ENCODE results near the gene ABCB8. TPM values are rescaled to one million over a fixed set of nuclear protein-coding genes. Genes with fewer than 3 reads are reported as not detected.

The ABCB8 gene
- total and polyA plus RNA-seq, 2 donors (not counting 1 experiment from before 2014, with no cell fraction given) = 41.4 to 69.7 TPM

- Mint-ChIP-seq H3K27ac (no peak overlapping the region), H3K4me3 (no peak overlapping the region), H3K4me1 (no peaks in the 10 kb centered on the region), H3K27me3 (no peaks in the 10 kb centered on the region), H3K9me3 (ENCODE audit: insufficient read depth) (no peaks in the 10 kb centered on the region)
- CTCF ChIA-PET = no interaction called here
- no peaks in the 10 kb centered on the region for H3K9me3 ChIP-seq (ENCODE audit: control extremely low read depth in 1 of 3, control insufficient read depth in 2 of 3, insufficient read depth in 1 of 3, low read length in 2 of 3)
- TF ChIP-seq, protein P1, sequence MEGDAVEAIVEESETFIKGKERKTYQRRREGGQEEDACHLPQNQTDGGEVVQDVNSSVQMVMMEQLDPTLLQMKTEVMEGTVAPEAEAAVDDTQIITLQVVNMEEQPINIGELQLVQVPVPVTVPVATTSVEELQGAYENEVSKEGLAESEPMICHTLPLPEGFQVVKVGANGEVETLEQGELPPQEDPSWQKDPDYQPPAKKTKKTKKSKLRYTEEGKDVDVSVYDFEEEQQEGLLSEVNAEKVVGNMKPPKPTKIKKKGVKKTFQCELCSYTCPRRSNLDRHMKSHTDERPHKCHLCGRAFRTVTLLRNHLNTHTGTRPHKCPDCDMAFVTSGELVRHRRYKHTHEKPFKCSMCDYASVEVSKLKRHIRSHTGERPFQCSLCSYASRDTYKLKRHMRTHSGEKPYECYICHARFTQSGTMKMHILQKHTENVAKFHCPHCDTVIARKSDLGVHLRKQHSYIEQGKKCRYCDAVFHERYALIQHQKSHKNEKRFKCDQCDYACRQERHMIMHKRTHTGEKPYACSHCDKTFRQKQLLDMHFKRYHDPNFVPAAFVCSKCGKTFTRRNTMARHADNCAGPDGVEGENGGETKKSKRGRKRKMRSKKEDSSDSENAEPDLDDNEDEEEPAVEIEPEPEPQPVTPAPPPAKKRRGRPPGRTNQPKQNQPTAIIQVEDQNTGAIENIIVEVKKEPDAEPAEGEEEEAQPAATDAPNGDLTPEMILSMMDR (IDR thresholded peaks at IDR 0.05) = no peak
- TF ChIP-seq EZH2 (IDR thresholded peaks at IDR 0.05; ENCODE audit: borderline replicate concordance, insufficient read depth, low read depth, low read length, poor library complexity, severe bottlenecking) = no peak
- DNase-seq = no peak
- WGBS (ENCODE audit: insufficient coverage) = 95% methylated on average over 19 of the region's 21 CpGs
- POLR2A ChIA-PET = no interaction called here
- no peak overlapping the region for H3K4me2 ChIP-seq (replicated peaks; ENCODE audit: low read depth, low read length, poor library complexity, severe bottlenecking)
- no peaks in the 10 kb centered on the region for H3K27me3 ChIP-seq (replicated peaks in 1 of 4; ENCODE audit: control extremely low read depth in 1 of 4, control insufficient read depth in 3 of 4, insufficient read depth in 4 of 4, low read length in 3 of 4)
- H3K4me1 ChIP-seq (ENCODE audit: control insufficient read depth in 2 of 2, insufficient read depth in 2 of 2, low read length in 2 of 2) = no peaks in the 10 kb centered on the region
- intact Hi-C loops (cut with micrococcal nuclease) = no loop called here
- H4K20me1 ChIP-seq (ENCODE audit: control insufficient read depth, insufficient read depth, low read length, poor library complexity, severe bottlenecking) = no peaks in the 10 kb centered on the region
- H3K27ac ChIP-seq (ENCODE audit: low read length in 2 of 2) = no peak overlapping the region
- H3K36me3 ChIP-seq (replicated peaks in 1 of 2; ENCODE audit: control extremely low read depth in 1 of 2, control insufficient read depth in 1 of 2, extremely low read depth in 1 of 2, insufficient read depth in 2 of 2, low read length in 1 of 2) = peaks cover 0 to 23% of the 10 kb centered on the region in 2 experiments
- H3K9ac ChIP-seq (ENCODE audit: low read length) = no peak overlapping the region
- H3K4me3 ChIP-seq (ENCODE audit: control extremely low read depth in 1 of 5, extremely low read depth in 1 of 5, insufficient read depth in 1 of 5, low read depth in 2 of 5, low read length in 4 of 5) = no peak overlapping the region
- H2AFZ ChIP-seq (ENCODE audit: insufficient read depth, low read depth, low read length, poor library complexity, severe bottlenecking) = no peak overlapping the region
- H3K79me2 ChIP-seq (ENCODE audit: control insufficient read depth, insufficient read depth, low read length) = peaks cover 3% of the 10 kb centered on the region
- no peak for ATAC-seq (ENCODE audit: low read depth)
Measured at GRCh38 chr7:151035026-151035717, 6.9 kb downstream of the ABCB8 start.

- H3K27me3 ChIP-seq (replicated peaks in 1 of 4; ENCODE audit: control extremely low read depth in 1 of 4, control insufficient read depth in 3 of 4, insufficient read depth in 4 of 4, low read length in 3 of 4) = no peaks in the 10 kb centered on the region
- Mint-ChIP-seq H3K27ac (no peak overlapping the region), H3K27me3 (no peaks in the 10 kb centered on the region), H3K4me3 (no peak overlapping the region), H3K9me3 (ENCODE audit: insufficient read depth) (no peaks in the 10 kb centered on the region), H3K4me1 (no peaks in the 10 kb centered on the region)
- H3K36me3 ChIP-seq (replicated peaks in 1 of 2; ENCODE audit: control extremely low read depth in 1 of 2, control insufficient read depth in 1 of 2, extremely low read depth in 1 of 2, insufficient read depth in 2 of 2, low read length in 1 of 2) = peaks cover 0 to 23% of the 10 kb centered on the region in 2 experiments
- no peak overlapping the region for H3K4me2 ChIP-seq (replicated peaks; ENCODE audit: low read depth, low read length, poor library complexity, severe bottlenecking)
- H4K20me1 ChIP-seq (ENCODE audit: control insufficient read depth, insufficient read depth, low read length, poor library complexity, severe bottlenecking) = no peaks in the 10 kb centered on the region
- H3K27ac ChIP-seq (ENCODE audit: low read length in 2 of 2) = no peak overlapping the region
- ChIA-PET POLR2A (no interaction called here), CTCF (no interaction called here)
- H3K79me2 ChIP-seq (ENCODE audit: control insufficient read depth, insufficient read depth, low read length) = peaks cover 3% of the 10 kb centered on the region
- WGBS (ENCODE audit: insufficient coverage) = 99% methylated on average over 16 of the region's 17 CpGs
- no peak overlapping the region for H3K4me3 ChIP-seq (ENCODE audit: control extremely low read depth in 1 of 5, extremely low read depth in 1 of 5, insufficient read depth in 1 of 5, low read depth in 2 of 5, low read length in 4 of 5)
- H3K4me1 ChIP-seq (ENCODE audit: control insufficient read depth in 2 of 2, insufficient read depth in 2 of 2, low read length in 2 of 2) = no peaks in the 10 kb centered on the region
- no peak overlapping the region for H2AFZ ChIP-seq (ENCODE audit: insufficient read depth, low read depth, low read length, poor library complexity, severe bottlenecking)
- intact Hi-C loops (cut with micrococcal nuclease) = no loop called here
- no peak for TF ChIP-seq EZH2 (IDR thresholded peaks at IDR 0.05; ENCODE audit: borderline replicate concordance, insufficient read depth, low read depth, low read length, poor library complexity, severe bottlenecking)
- TF ChIP-seq, protein P1 (IDR thresholded peaks at IDR 0.05) = no peak
- no peak overlapping the region for H3K9ac ChIP-seq (ENCODE audit: low read length)
- DNase-seq (no peak), ATAC-seq (ENCODE audit: low read depth) (no peak)
- H3K9me3 ChIP-seq (ENCODE audit: control extremely low read depth in 1 of 3, control insufficient read depth in 2 of 3, insufficient read depth in 1 of 3, low read length in 2 of 3) = no peaks in the 10 kb centered on the region
Measured at GRCh38 chr7:151035902-151036301, 7.7 kb downstream of the ABCB8 start.
